ENCODE data around the gene ITGAL. TPM values are rescaled to one million over a fixed set of nuclear protein-coding genes. Genes with fewer than 3 reads are reported as not detected.
"Not testable (repeated sequence)": the region's sequence is repeated elsewhere in the genome, so short reads cannot be mapped to it uniquely, and the experiment has no call there.

ITGAL gene
- total and polyA plus RNA-seq, 2 donors (not counting 1 experiment from before 2014, with no cell fraction given): 110 to 184 TPM

GRCh38 chr16:30522702-30523463, 50.3 kb downstream of the ITGAL start:
- not testable (repeated sequence) for H3K4me3 Mint-ChIP-seq

DNA sequence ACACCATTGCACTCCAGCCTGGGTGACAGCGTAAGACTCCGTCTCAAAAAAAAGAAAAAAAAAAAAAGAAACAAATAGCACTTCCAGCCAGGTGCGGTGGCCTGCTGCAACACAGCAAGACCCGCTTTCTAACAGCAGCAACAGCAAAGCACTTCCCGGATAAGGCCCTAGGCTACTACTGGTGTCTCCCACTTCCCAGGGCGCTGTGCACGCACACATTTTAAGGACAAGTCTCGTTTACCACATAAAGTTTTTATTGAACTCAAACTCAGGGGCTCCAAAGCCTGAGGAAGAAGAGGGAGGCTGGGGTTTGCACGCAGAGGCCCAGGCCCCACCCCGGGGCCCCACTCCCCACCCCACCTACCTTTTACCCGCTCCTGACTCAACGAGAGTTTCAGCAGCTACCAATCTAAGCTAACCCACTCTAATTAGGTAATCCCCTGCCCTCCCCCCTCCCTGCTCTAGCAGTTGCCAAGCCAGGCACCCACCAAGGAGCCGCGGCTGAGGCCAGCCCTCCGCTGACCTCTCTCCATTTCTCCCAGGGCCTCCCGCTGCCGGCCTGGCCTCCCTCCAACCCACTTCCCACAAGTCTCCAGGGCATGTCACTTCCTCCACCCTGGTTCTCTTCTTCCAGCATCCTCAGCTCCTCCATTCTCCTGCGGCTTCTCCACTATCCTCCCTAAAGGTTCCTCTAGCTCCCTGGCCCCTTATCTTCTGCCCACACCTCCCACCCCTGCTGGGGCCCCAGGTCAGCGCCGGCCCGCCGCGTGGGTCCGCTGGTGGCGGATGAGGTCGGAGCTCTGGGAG, 51.4 kb downstream of the ITGAL start:
- POLR2A ChIA-PET: interaction anchor here (0.5 to 2.3 kb wide), 3 partner anchors 11 to 103 kb away, joined by 3 to 12 read pairs (median 5); partner anchors contain the start of gene ZNF747
- no peak overlapping the region for H3K27ac ChIP-seq (ENCODE audit: low read length in 2 of 2)

More at GRCh38 chr16:30522702-30523463, 50.3 kb downstream of the ITGAL start:
- intact Hi-C loops (cut with micrococcal nuclease); H3K27ac Mint-ChIP-seq; H3K27me3 Mint-ChIP-seq; H3K4me1 Mint-ChIP-seq; H3K4me2 ChIP-seq (replicated peaks; ENCODE audit: low read depth, low read length, poor library complexity, severe bottlenecking); H4K20me1 ChIP-seq (ENCODE audit: control insufficient read depth, insufficient read depth, low read length, poor library complexity, severe bottlenecking); H2AFZ ChIP-seq (ENCODE audit: insufficient read depth, low read depth, low read length, poor library complexity, severe bottlenecking); ATAC-seq (ENCODE audit: low read depth); H3K9ac ChIP-seq (ENCODE audit: low read length); H3K27ac ChIP-seq (ENCODE audit: low read length in 2 of 2); H3K4me3 ChIP-seq (ENCODE audit: control extremely low read depth in 1 of 5, extremely low read depth in 1 of 5, insufficient read depth in 1 of 5, low read depth in 2 of 5, low read length in 4 of 5); H3K79me2 ChIP-seq (ENCODE audit: control insufficient read depth, insufficient read depth, low read length); H3K27me3 ChIP-seq (replicated peaks in 1 of 4; ENCODE audit: control extremely low read depth in 1 of 4, control insufficient read depth in 3 of 4, insufficient read depth in 4 of 4, low read length in 3 of 4); DNase-seq; H3K9me3 Mint-ChIP-seq (ENCODE audit: insufficient read depth); H3K9me3 ChIP-seq (ENCODE audit: control extremely low read depth in 1 of 3, control insufficient read depth in 2 of 3, insufficient read depth in 1 of 3, low read length in 2 of 3): not testable (repeated sequence)
- Histone ChIP-seq H3K4me1 (ENCODE audit: control insufficient read depth in 2 of 2, insufficient read depth in 2 of 2, low read length in 2 of 2) (peaks cover 4 to 17% of the 10 kb centered on the region in 2 donors), H3K36me3 (replicated peaks in 1 of 2; ENCODE audit: control extremely low read depth in 1 of 2, control insufficient read depth in 1 of 2, extremely low read depth in 1 of 2, insufficient read depth in 2 of 2, low read length in 1 of 2) (peaks cover 0 to 26% of the 10 kb centered on the region in 2 experiments)
- ChIA-PET POLR2A (interaction anchor here (0.6 kb wide), 1 partner anchor 56 kb away, joined by 4 read pairs; no protein-coding TSS in a partner anchor), CTCF (interaction anchor here (1.7 kb wide), 1 partner anchor 73 kb away, joined by 4 read pairs; no protein-coding TSS in a partner anchor)
- 92% methylated on average over 7 of the region's 12 CpGs for WGBS (ENCODE audit: insufficient coverage)

More for the DNA sequence above, 51.4 kb downstream of the ITGAL start:
- H3K4me3 Mint-ChIP-seq: peak overlapping the region; percentile 52
- Histone ChIP-seq H4K20me1 (ENCODE audit: control insufficient read depth, insufficient read depth, low read length, poor library complexity, severe bottlenecking) (no peaks in the 10 kb centered on the region), H3K4me2 (replicated peaks; ENCODE audit: low read depth, low read length, poor library complexity, severe bottlenecking) (no peak overlapping the region), H3K4me1 (ENCODE audit: control insufficient read depth in 2 of 2, insufficient read depth in 2 of 2, low read length in 2 of 2) (peaks cover 13 to 28% of the 10 kb centered on the region in 2 donors), H3K79me2 (ENCODE audit: control insufficient read depth, insufficient read depth, low read length) (peaks cover 1% of the 10 kb centered on the region), H3K27me3 (replicated peaks in 1 of 4; ENCODE audit: control extremely low read depth in 1 of 4, control insufficient read depth in 3 of 4, insufficient read depth in 4 of 4, low read length in 3 of 4) (no peaks in the 10 kb centered on the region), H3K36me3 (replicated peaks in 1 of 2; ENCODE audit: control extremely low read depth in 1 of 2, control insufficient read depth in 1 of 2, extremely low read depth in 1 of 2, insufficient read depth in 2 of 2, low read length in 1 of 2) (peaks cover 0 to 18% of the 10 kb centered on the region in 2 experiments), H3K9ac (ENCODE audit: low read length) (no peak overlapping the region), H3K9me3 (ENCODE audit: control extremely low read depth in 1 of 3, control insufficient read depth in 2 of 3, insufficient read depth in 1 of 3, low read length in 2 of 3) (no peaks in the 10 kb centered on the region), H3K4me3 (ENCODE audit: control extremely low read depth in 1 of 5, extremely low read depth in 1 of 5, insufficient read depth in 1 of 5, low read depth in 2 of 5, low read length in 4 of 5) (no peak overlapping the region), H2AFZ (ENCODE audit: insufficient read depth, low read depth, low read length, poor library complexity, severe bottlenecking) (no peak overlapping the region)
- no peak for TF ChIP-seq EZH2 (IDR thresholded peaks at IDR 0.05; ENCODE audit: borderline replicate concordance, insufficient read depth, low read depth, low read length, poor library complexity, severe bottlenecking)
- H3K4me1 Mint-ChIP-seq: peaks cover 18% of the 10 kb centered on the region
- no peak for DNase-seq
- no peak overlapping the region for H3K27ac Mint-ChIP-seq
- ATAC-seq (ENCODE audit: low read depth): no peak
- no peaks in the 10 kb centered on the region for H3K9me3 Mint-ChIP-seq (ENCODE audit: insufficient read depth)
- WGBS (ENCODE audit: insufficient coverage): 96% methylated on average over 20 of the region's 26 CpGs
- H3K27me3 Mint-ChIP-seq: no peaks in the 10 kb centered on the region
- CTCF ChIA-PET: interaction anchor here (1.1 to 1.8 kb wide), 2 partner anchors 11 to 65 kb away, joined by 3 to 5 read pairs; partner anchors contain the start of gene ZNF747
- intact Hi-C loops (cut with micrococcal nuclease): no loop called here

Measured in B cell (primary cell).